Measurements from ENCODE around the gene MEX3D.

MEX3D gene

GRCh38 chr19:1514986-1515721 lies 53.0 kb downstream of the MEX3D start:
- no peak for DNase-seq (ENCODE audit: low spot score)
- H3K4me3 ChIP-seq, result no peak overlapping the region
- TF ChIP-seq CTCF (IDR thresholded peaks at IDR 0.05), result no peak
- no peak overlapping the region for H3K27ac ChIP-seq

- no peak overlapping the region for H3K4me3 ChIP-seq
- H3K27ac ChIP-seq, result peak overlapping the region in 1 of 2 donors; percentile 86
- DNase-seq (ENCODE audit: low spot score), result no peak
- TF ChIP-seq CTCF (IDR thresholded peaks at IDR 0.05), result no peak
Measured at GRCh38 chr19:1514295-1514661, 53.8 kb downstream of the MEX3D start.

GRCh38 chr19:1513499-1514294 lies 54.4 kb downstream of the MEX3D start:
- Histone ChIP-seq H3K27ac (peak overlapping the region; percentile 30 to 86), H3K4me3 (peak overlapping the region; percentile 81)
- DNase-seq (ENCODE audit: low spot score), result no peak
- peak; percentile 44 for TF ChIP-seq CTCF (IDR thresholded peaks at IDR 0.05)

GRCh38 chr19:1512671-1513498 lies 55.2 kb downstream of the MEX3D start, which contains the start of gene ADAMTSL5:
Gene ADAMTSL5, minus strand, starts transcription at chr19:1513019. Its CDS starts 2,076 bp downstream, at chr19:1510943.
- peak within 1 kb of the TSS; percentile 30 to 86 for H3K27ac ChIP-seq
- no peak for TF ChIP-seq CTCF (IDR thresholded peaks at IDR 0.05)
- peak within 1 kb of the TSS; percentile 81 for H3K4me3 ChIP-seq
- DNase-seq (ENCODE audit: low spot score), result no peak

GRCh38 chr19:1511318-1512317 lies 56.5 kb downstream of the MEX3D start:
- no peak for DNase-seq (ENCODE audit: low spot score)
- no peak overlapping the region for H3K4me3 ChIP-seq
- H3K27ac ChIP-seq, result no peak overlapping the region
- no peak for TF ChIP-seq CTCF (IDR thresholded peaks at IDR 0.05)

GRCh38 chr19:1510807-1511206 lies 57.3 kb downstream of the MEX3D start:
- no peak for TF ChIP-seq CTCF (IDR thresholded peaks at IDR 0.05)
- no peak overlapping the region for H3K4me3 ChIP-seq
- H3K27ac ChIP-seq, result peak overlapping the region in 1 of 2 donors; percentile 36
- DNase-seq (ENCODE audit: low spot score), result no peak

Data from coronary artery (tissue), 2 donors.